CD8-positive, alpha-beta memory T cell (primary cell): Measurements from ENCODE around the gene ZFYVE9. TPM values are rescaled to one million over a fixed set of nuclear protein-coding genes. Genes with fewer than 3 reads are reported as not detected.

Source experiments
- CTCF ChIA-PET: fragments of 350-600 bp; sonication (Branson Sonifier 250); formaldehyde crosslinking; loops from one replicate; lab custom pipeline; 2021; ENCODE audit warnings: antibody characterized with exemption; lab: Charles Lee
- POLR2A ChIA-PET: fragments of 350-600 bp; sonication (Branson Sonifier 250); formaldehyde crosslinking; loops from one replicate; lab custom pipeline; 2021; ENCODE audit warnings: antibody characterized with exemption; lab: Charles Lee
- DNase-seq, 5 donors: peaks; one replicate each; pipeline versions ENCODE4 v3.0.0 to v3.0.0-alpha.2; 2020 to 2022; ENCODE audit warnings: mixed read lengths in 1 of 5
- H3K27ac ChIP-seq: one replicate; pipeline ENCODE4 v1.7.0; 2013; ENCODE audit warnings: low read depth, mild to moderate bottlenecking, low read length, moderate library complexity
- H3K27me3 ChIP-seq: 2 replicates; pipeline ENCODE4 v1.7.0; 2013; ENCODE audit warnings: low read length, mild to moderate bottlenecking; ENCODE audit not compliant: insufficient read depth, poor library complexity, severe bottlenecking
- H3K36me3 ChIP-seq: 2 replicates; pipeline ENCODE4 v1.7.0; 2013; ENCODE audit warnings: mild to moderate bottlenecking, low read length, moderate library complexity; ENCODE audit not compliant: insufficient read depth
- H3K4me1 ChIP-seq: 2 replicates; pipeline ENCODE4 v1.7.0; 2013; ENCODE audit warnings: mild to moderate bottlenecking, low read length, moderate library complexity; ENCODE audit not compliant: insufficient read depth
- H3K4me3 ChIP-seq: 2 replicates; pipeline ENCODE4 v1.7.0; 2013; ENCODE audit warnings: mild to moderate bottlenecking, low read length
- H3K9me3 ChIP-seq: 2 replicates; pipeline ENCODE4 v1.7.0; 2013; ENCODE audit warnings: mild to moderate bottlenecking, low read length
- H3K27ac Mint-ChIP-seq, 8 donors: one replicate each; pipeline ENCODE4 v1.8.0; 2020 to 2021; ENCODE audit warnings: mixed read lengths in 8 of 8, mild to moderate bottlenecking in 6 of 8, inconsistent platforms in 3 of 8, moderate library complexity in 3 of 8
- H3K27me3 Mint-ChIP-seq, 2 donors: one replicate each; pipeline ENCODE4 v1.8.0; 2020 to 2021; ENCODE audit warnings: mixed read lengths in 2 of 2, mild to moderate bottlenecking in 1 of 2, moderate library complexity in 1 of 2
- H3K36me3 Mint-ChIP-seq, 3 donors: one replicate each; pipeline ENCODE4 v1.8.0; 2020 to 2021; ENCODE audit warnings: mixed read lengths in 3 of 3, inconsistent platforms in 1 of 3, mild to moderate bottlenecking in 1 of 3
- H3K4me1 Mint-ChIP-seq, 3 donors: one replicate each; pipeline ENCODE4 v1.8.0; 2020 to 2021; ENCODE audit warnings: mixed read lengths in 3 of 3, inconsistent platforms in 1 of 3, mild to moderate bottlenecking in 1 of 3
- H3K4me3 Mint-ChIP-seq, 7 donors: one replicate each; pipeline ENCODE4 v1.8.0; 2020 to 2021; ENCODE audit warnings: mixed read lengths in 7 of 7, mild to moderate bottlenecking in 6 of 7, moderate library complexity in 4 of 7, inconsistent platforms in 2 of 7
- H3K9me3 Mint-ChIP-seq, 5 donors: one replicate each; pipeline ENCODE4 v1.8.0; 2020 to 2022; ENCODE audit warnings: mixed read lengths in 5 of 5, mild to moderate bottlenecking in 3 of 5, moderate library complexity in 2 of 5, inconsistent platforms in 1 of 5
- polyA plus RNA-seq: library from polyadenylated mRNA; unstranded; fragments of 300-500 nt; fragmentation: Illumina TruSeq; gene quantifications from one replicate; pipeline ENCODE4 v1.2.3, GENCODE V29; 2021
- total RNA-seq, 2 experiments: library from RNA; stranded (reverse); gene quantifications; one replicate each; pipeline ENCODE4 v1.2.3, GENCODE V29; 2021

ZFYVE9 gene
- total and polyA plus RNA-seq, 3 experiments from 2014 or later: 3.2 to 4.7 (median 4.4) TPM

- Histone ChIP-seq H3K27me3 (no peaks in the 10 kb centered on the region), H3K4me3 (no peak overlapping the region), H3K36me3 (no peaks in the 10 kb centered on the region), H3K9me3 (no peaks in the 10 kb centered on the region), H3K27ac (no peak overlapping the region), H3K4me1 (peaks cover 8% of the 10 kb centered on the region)
- no peaks in the 10 kb centered on the region for H3K9me3 Mint-ChIP-seq
- no peak overlapping the region for H3K4me3 Mint-ChIP-seq
- peaks cover 6 to 10% (median 10%) of the 10 kb centered on the region in 3 donors for H3K36me3 Mint-ChIP-seq
- peak overlapping the region in 2 of 8 donors; percentile 3 to 37 for H3K27ac Mint-ChIP-seq
- ChIA-PET POLR2A (interaction anchor here (0.6 kb wide), 1 partner anchor 101 kb away, joined by 3 read pairs; no protein-coding TSS in a partner anchor), CTCF (no interaction called here)
- DNase-seq: no peak
- peaks cover 7 to 12% (median 10%) of the 10 kb centered on the region in 3 donors for H3K4me1 Mint-ChIP-seq
- H3K27me3 Mint-ChIP-seq: no peaks in the 10 kb centered on the region
Observed at GRCh38 chr1:52240592-52241210, 98.8 kb downstream of the ZFYVE9 start.

- H3K4me1 Mint-ChIP-seq: peaks cover 7 to 12% (median 10%) of the 10 kb centered on the region in 3 donors
- H3K4me3 Mint-ChIP-seq: no peak overlapping the region
- Histone ChIP-seq H3K27me3 (no peaks in the 10 kb centered on the region), H3K9me3 (no peaks in the 10 kb centered on the region), H3K27ac (no peak overlapping the region), H3K4me3 (no peak overlapping the region), H3K36me3 (no peaks in the 10 kb centered on the region), H3K4me1 (peaks cover 8% of the 10 kb centered on the region)
- peaks cover 1 to 4% (median 3%) of the 10 kb centered on the region in 3 donors for H3K36me3 Mint-ChIP-seq
- no peaks in the 10 kb centered on the region for H3K9me3 Mint-ChIP-seq
- ChIA-PET POLR2A (no interaction called here), CTCF (no interaction called here)
- H3K27me3 Mint-ChIP-seq: no peaks in the 10 kb centered on the region
- no peak for DNase-seq
- no peak overlapping the region for H3K27ac Mint-ChIP-seq
Observed at GRCh38 chr1:52243221-52243987, 101.5 kb downstream of the ZFYVE9 start.

DNA sequence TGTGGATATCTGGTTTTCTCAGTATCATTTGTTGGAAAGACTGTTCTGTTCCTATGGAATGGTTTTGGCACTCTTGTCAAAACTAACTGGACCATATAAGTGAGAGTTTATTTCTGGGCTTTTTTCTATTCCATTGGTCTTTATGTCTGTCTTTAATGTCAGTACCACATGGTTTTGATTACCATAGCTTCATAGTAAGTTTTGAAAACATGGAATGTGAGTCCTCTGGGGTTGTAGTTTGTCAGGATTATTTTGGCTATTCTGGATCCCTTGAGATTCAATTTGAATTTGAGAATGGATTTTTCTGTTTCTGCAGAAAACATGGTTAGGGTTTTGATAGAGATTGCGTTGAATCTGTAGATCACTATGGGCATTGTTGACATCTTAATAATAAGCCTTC lies 107.9 kb downstream of the ZFYVE9 start:
- no peak for DNase-seq
- H3K9me3 Mint-ChIP-seq: no peaks in the 10 kb centered on the region
- H3K4me3 ChIP-seq: no peak overlapping the region
- no peaks in the 10 kb centered on the region for H3K27me3 Mint-ChIP-seq
- H3K4me1 ChIP-seq: no peaks in the 10 kb centered on the region
- peaks cover 0 to 4% (median 3%) of the 10 kb centered on the region in 3 donors for H3K36me3 Mint-ChIP-seq
- ChIA-PET CTCF (no interaction called here), POLR2A (interaction anchor here (0.8 kb wide), 1 partner anchor 19 kb away, joined by 3 read pairs; no protein-coding TSS in a partner anchor)
- no peaks in the 10 kb centered on the region for H3K27me3 ChIP-seq
- H3K27ac Mint-ChIP-seq: no peak overlapping the region
- no peaks in the 10 kb centered on the region for H3K36me3 ChIP-seq
- no peaks in the 10 kb centered on the region for H3K9me3 ChIP-seq
- no peak overlapping the region for H3K4me3 Mint-ChIP-seq
- no peak overlapping the region for H3K27ac ChIP-seq
- H3K4me1 Mint-ChIP-seq: peaks cover 0 to 7% (median 4%) of the 10 kb centered on the region in 3 donors

GRCh38 chr1:52253421-52253820 lies 111.5 kb downstream of the ZFYVE9 start:
- Mint-ChIP-seq H3K36me3 (peaks cover 0 to 4% (median 1%) of the 10 kb centered on the region in 3 donors), H3K4me1 (peaks cover 0 to 7% (median 4%) of the 10 kb centered on the region in 3 donors), H3K9me3 (no peaks in the 10 kb centered on the region), H3K27ac (no peak overlapping the region), H3K4me3 (no peak overlapping the region), H3K27me3 (no peaks in the 10 kb centered on the region)
- ChIA-PET CTCF (no interaction called here), POLR2A (no interaction called here)
- no peaks in the 10 kb centered on the region for H3K27me3 ChIP-seq
- DNase-seq: no peak
- no peaks in the 10 kb centered on the region for H3K9me3 ChIP-seq
- H3K36me3 ChIP-seq: no peaks in the 10 kb centered on the region
- H3K4me1 ChIP-seq: no peaks in the 10 kb centered on the region
- H3K4me3 ChIP-seq: no peak overlapping the region
- no peak overlapping the region for H3K27ac ChIP-seq

- H3K36me3 ChIP-seq: no peaks in the 10 kb centered on the region
- no peaks in the 10 kb centered on the region for H3K9me3 ChIP-seq
- H3K4me1 Mint-ChIP-seq: no peaks in the 10 kb centered on the region
- no peaks in the 10 kb centered on the region for H3K9me3 Mint-ChIP-seq
- H3K4me3 ChIP-seq: no peak overlapping the region
- H3K27ac ChIP-seq: no peak overlapping the region
- ChIA-PET POLR2A (no interaction called here), CTCF (no interaction called here)
- H3K27ac Mint-ChIP-seq: no peak overlapping the region
- no peak for DNase-seq
- no peaks in the 10 kb centered on the region for H3K4me1 ChIP-seq
- no peaks in the 10 kb centered on the region for H3K27me3 Mint-ChIP-seq
- H3K27me3 ChIP-seq: no peaks in the 10 kb centered on the region
- H3K36me3 Mint-ChIP-seq: peaks cover 0 to 1% (median 0%) of the 10 kb centered on the region in 3 donors
- H3K4me3 Mint-ChIP-seq: no peak overlapping the region
Observed at GRCh38 chr1:52259886-52260285, 118.0 kb downstream of the ZFYVE9 start.

DNA sequence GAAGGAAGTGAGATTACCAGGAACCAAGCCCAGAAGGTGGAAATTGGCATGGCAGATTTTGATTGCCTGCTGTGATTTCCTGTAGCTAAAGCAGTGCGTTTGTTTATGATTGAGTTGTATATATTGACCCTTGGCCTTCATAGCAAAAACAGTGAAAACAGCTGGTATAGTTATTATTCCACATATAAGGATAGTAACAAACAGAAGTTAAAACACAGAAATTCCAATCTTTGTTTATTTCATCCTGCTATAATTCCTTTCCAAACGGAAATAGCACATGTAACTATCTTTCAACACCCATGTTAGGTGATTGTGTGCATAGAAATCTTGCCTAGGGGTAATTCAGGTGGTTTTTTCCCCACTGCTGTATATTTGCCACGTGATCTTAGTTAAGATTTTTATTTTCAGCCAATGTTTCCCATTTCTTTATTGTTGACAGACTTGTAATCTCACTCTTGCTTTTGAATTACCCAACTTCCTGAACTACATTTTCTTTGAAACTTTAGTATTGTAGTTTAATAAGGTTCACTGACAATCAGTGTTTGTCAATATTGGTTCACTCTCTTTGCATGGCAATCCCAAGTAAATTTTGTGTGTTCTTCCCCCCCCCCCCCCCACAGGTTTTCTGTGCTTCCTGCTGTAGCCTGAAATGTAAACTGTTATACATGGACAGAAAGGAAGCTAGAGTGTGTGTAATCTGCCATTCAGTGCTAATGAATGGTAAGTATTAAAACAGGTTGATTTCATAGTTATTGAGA lies 121.4 kb downstream of the ZFYVE9 start:
- POLR2A ChIA-PET: no interaction called here
- Mint-ChIP-seq H3K9me3 (no peaks in the 10 kb centered on the region), H3K4me1 (no peaks in the 10 kb centered on the region), H3K36me3 (peaks cover 4 to 8% (median 8%) of the 10 kb centered on the region in 3 donors), H3K4me3 (no peak overlapping the region), H3K27me3 (no peaks in the 10 kb centered on the region), H3K27ac (no peak overlapping the region)
- no peak for DNase-seq
- H3K4me3 ChIP-seq: no peak overlapping the region
- no peaks in the 10 kb centered on the region for H3K4me1 ChIP-seq
- no peak overlapping the region for H3K27ac ChIP-seq
- CTCF ChIA-PET: no interaction called here
- H3K36me3 ChIP-seq: no peaks in the 10 kb centered on the region
- H3K27me3 ChIP-seq: no peaks in the 10 kb centered on the region
- H3K9me3 ChIP-seq: no peaks in the 10 kb centered on the region

DNA sequence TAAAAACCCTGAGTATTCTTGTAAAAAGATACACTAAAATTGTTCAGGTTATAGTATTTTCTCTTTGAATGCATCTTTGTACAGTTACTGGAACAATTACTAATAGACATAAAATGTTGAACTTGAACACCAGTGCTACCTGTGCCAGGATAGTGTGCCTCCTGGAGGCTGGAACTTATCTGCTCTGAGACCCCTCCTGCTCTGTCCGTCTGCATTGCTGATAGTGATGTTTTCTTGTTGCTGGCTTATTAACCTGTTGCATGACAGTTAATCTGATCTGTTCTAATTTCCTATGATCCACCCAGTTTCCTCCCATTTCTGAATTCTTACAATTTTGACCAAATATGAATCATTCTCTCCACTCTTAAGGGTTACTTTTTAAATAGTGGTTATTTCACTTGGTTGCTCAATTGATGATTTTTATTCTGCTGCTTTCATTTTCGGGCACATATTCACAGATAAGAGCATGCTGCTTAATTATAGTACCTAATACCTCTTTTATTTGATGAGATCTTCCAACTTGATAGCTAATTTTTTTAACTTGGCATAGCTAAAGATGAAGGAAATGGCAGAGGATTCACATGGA lies 122.7 kb downstream of the ZFYVE9 start:
- POLR2A ChIA-PET: no interaction called here
- H3K4me1 Mint-ChIP-seq: no peaks in the 10 kb centered on the region
- H3K36me3 ChIP-seq: no peaks in the 10 kb centered on the region
- H3K9me3 ChIP-seq: no peaks in the 10 kb centered on the region
- no peaks in the 10 kb centered on the region for H3K4me1 ChIP-seq
- peaks cover 4 to 17% (median 15%) of the 10 kb centered on the region in 3 donors for H3K36me3 Mint-ChIP-seq
- H3K9me3 Mint-ChIP-seq: no peaks in the 10 kb centered on the region
- H3K27ac Mint-ChIP-seq: no peak overlapping the region
- no peaks in the 10 kb centered on the region for H3K27me3 Mint-ChIP-seq
- no peaks in the 10 kb centered on the region for H3K27me3 ChIP-seq
- H3K27ac ChIP-seq: no peak overlapping the region
- no peak for DNase-seq
- CTCF ChIA-PET: no interaction called here
- H3K4me3 ChIP-seq: no peak overlapping the region
- H3K4me3 Mint-ChIP-seq: no peak overlapping the region
